GM12878 (cell line): Measurements from ENCODE around the gene SEC24C. TPM values are rescaled to one million over a fixed set of nuclear protein-coding genes. Genes with fewer than 3 reads are reported as not detected.

Experiments
- BHLHE40 ChIP-seq, 2 experiments: fragments of 450-650 bp in 1 of 2; IDR thresholded peaks; 2 replicates each; pipeline ENCODE4 v1.6.1; 2011 to 2017; ENCODE audit warnings: low read depth in 2 of 2, borderline replicate concordance in 1 of 2, improper control_type of control experiment in 1 of 2, low read length in 1 of 2, mild to moderate bottlenecking in 1 of 2
- CHD4 ChIP-seq: fragments of 200-600 bp; sonication (generic); IDR thresholded peaks from 2 replicates; pipeline ENCODE4 v1.6.1; 2016; ENCODE audit warnings: mild to moderate bottlenecking
- IRF4 ChIP-seq: IDR thresholded peaks from 2 replicates; pipeline ENCODE4 v1.6.1; 2011; ENCODE audit warnings: low read depth, low read length
- JUND ChIP-seq: IDR thresholded peaks from 2 replicates; pipeline ENCODE4 v1.6.1; 2012; ENCODE audit warnings: low read depth, mild to moderate bottlenecking, low read length, improper control_type of control experiment, moderate library complexity
- MYB ChIP-seq: fragments of 150-350 bp; IDR thresholded peaks from 2 replicates; pipeline ENCODE4 v1.6.1; 2014; ENCODE audit warnings: mild to moderate bottlenecking, low read depth, low read length, borderline replicate concordance
- NFXL1 ChIP-seq: fragments of 450-650 bp; IDR thresholded peaks from 2 replicates; pipeline ENCODE4 v1.6.1; 2017; ENCODE audit warnings: antibody characterized with exemption, mild to moderate bottlenecking, borderline replicate concordance
- NFYA ChIP-seq: IDR thresholded peaks from 2 replicates; pipeline ENCODE4 v1.6.1; 2011; ENCODE audit warnings: low read depth, mild to moderate bottlenecking, low read length, improper control_type of control experiment, borderline replicate concordance
- PML ChIP-seq: IDR thresholded peaks from 2 replicates; pipeline ENCODE4 v1.6.1; 2012; ENCODE audit warnings: low read length, inconsistent platforms
- RB1 ChIP-seq: fragments of 450-650 bp; formaldehyde crosslinking; IDR thresholded peaks from 2 replicates; pipeline ENCODE4 v1.6.1; 2017; ENCODE audit warnings: mild to moderate bottlenecking, borderline replicate concordance
- SIN3A ChIP-seq: IDR thresholded peaks from 2 replicates; pipeline ENCODE4 v1.6.1; 2012; ENCODE audit warnings: low read depth, low read length, improper control_type of control experiment
- SMARCA5 ChIP-seq: fragments of 450-650 bp; IDR thresholded peaks from 2 replicates; pipeline ENCODE4 v1.6.1; 2017; ENCODE audit warnings: mild to moderate bottlenecking
- STAT3 ChIP-seq: IDR thresholded peaks from 2 replicates; pipeline ENCODE4 v1.6.1; 2011; ENCODE audit warnings: low read depth, low read length, improper control_type of control experiment
- ZNF207 ChIP-seq: fragments of 450-650 bp; IDR thresholded peaks from 2 replicates; pipeline ENCODE4 v1.6.1; 2014; ENCODE audit warnings: antibody characterized with exemption, mild to moderate bottlenecking, borderline replicate concordance
- polyA plus RNA-seq, 11 experiments: library from polyadenylated mRNA; depleted of rRNA in 4 of 11; unstranded in 6 of 11; stranded (reverse) in 5 of 11; fragments of >200 nt; fragmentation: Nextera tagmentation in 4 of 11; fragmentation: Illumina TruSeq in 1 of 11; extraction: Ambion mirVana in 4 of 11; extraction: Trizol in 1 of 11; gene quantifications; 1 replicate in 1 of 11; 2 replicates in 10 of 11; pipeline versions ENCODE4 v1.2.1 to v1.2.3, GENCODE V29; 2011 to 2016; ENCODE audit warnings: inconsistent platforms in 2 of 11, missing spikeins in 2 of 11, low read depth in 1 of 11
- total RNA-seq, 4 experiments: library from RNA; depleted of rRNA in 3 of 4; stranded (reverse); fragments of >200 nt in 3 of 4; fragmentation: Illumina TruSeq in 1 of 4; extraction: Trizol in 1 of 4; gene quantifications; 2 replicates each; pipeline versions ENCODE4 v1.2.1 to v1.2.3, GENCODE V29; 2013 to 2021
- TF ChIP-seq, protein P1 (sequence below): fragments of 450-650 bp; conservative IDR thresholded peaks from 2 replicates; pipeline ENCODE4 v1.6.1; 2017; ENCODE audit warnings: mild to moderate bottlenecking, moderate library complexity
- TF ChIP-seq, protein P2 (sequence below): fragments of 450-650 bp; IDR thresholded peaks from 2 replicates; pipeline ENCODE4 v1.6.1; 2017; ENCODE audit warnings: antibody characterized with exemption, mild to moderate bottlenecking, moderate library complexity
- TF ChIP-seq, protein P3 (sequence below): fragments of 450-650 bp; IDR thresholded peaks from 2 replicates; pipeline ENCODE4 v1.6.1; 2018; ENCODE audit warnings: borderline replicate concordance, mild to moderate bottlenecking; ENCODE audit not compliant: partially characterized antibody
- TF ChIP-seq, protein P4 (sequence below): fragments of 450-650 bp; IDR thresholded peaks from 2 replicates; pipeline ENCODE4 v1.6.1; 2017; ENCODE audit warnings: mild to moderate bottlenecking, low read depth, inconsistent platforms; ENCODE audit not compliant: poor library complexity, severe bottlenecking
- TF ChIP-seq, protein P5 (sequence below): IDR thresholded peaks from 2 replicates; pipeline ENCODE4 v1.6.1; 2011; ENCODE audit warnings: borderline replicate concordance, low read depth, mild to moderate bottlenecking, moderate library complexity, mixed read lengths, low read length; ENCODE audit not compliant: insufficient read depth; ENCODE audit errors: extremely low read length

Gene SEC24C
- total and polyA plus RNA-seq, 10 of the 15 experiments (the other 5 are each of a cell fraction or from before 2014, with no cell fraction given), result 12.7 to 117 (median 73.8) TPM

DNA sequence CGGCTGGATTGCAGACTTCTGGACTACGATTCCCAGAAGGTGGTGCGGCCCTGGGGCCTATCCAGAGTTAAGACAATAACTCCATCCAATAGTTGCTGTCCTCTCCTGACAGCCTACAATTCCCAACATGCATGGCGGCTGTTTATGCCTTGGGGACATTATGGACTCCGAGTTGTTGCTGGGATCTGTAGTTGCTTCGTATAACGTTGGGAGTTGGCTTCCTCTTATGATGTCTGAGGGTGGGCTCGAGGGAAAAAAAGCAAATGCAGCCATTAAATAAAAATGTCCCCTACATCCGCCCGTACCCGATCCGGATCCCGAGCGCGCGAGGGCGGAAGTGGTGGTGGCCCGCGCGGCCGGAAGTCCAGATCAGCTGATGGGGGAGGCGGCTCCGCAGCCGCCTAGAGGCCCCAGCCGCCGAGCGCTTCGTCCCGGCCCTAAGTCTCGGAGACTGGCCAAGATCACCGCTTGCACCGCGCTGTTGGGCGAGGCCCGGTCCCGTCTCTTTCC lies 41.1 kb downstream of the SEC24C start, which contains the start of gene ZSWIM8 (continued):
- TF ChIP-seq, protein P1, sequence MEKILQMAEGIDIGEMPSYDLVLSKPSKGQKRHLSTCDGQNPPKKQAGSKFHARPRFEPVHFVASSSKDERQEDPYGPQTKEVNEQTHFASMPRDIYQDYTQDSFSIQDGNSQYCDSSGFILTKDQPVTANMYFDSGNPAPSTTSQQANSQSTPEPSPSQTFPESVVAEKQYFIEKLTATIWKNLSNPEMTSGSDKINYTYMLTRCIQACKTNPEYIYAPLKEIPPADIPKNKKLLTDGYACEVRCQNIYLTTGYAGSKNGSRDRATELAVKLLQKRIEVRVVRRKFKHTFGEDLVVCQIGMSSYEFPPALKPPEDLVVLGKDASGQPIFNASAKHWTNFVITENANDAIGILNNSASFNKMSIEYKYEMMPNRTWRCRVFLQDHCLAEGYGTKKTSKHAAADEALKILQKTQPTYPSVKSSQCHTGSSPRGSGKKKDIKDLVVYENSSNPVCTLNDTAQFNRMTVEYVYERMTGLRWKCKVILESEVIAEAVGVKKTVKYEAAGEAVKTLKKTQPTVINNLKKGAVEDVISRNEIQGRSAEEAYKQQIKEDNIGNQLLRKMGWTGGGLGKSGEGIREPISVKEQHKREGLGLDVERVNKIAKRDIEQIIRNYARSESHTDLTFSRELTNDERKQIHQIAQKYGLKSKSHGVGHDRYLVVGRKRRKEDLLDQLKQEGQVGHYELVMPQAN, result peak; percentile 95
- TF ChIP-seq ZNF207 (peak; percentile 87; the same call in 1 of the 2 replicates), JUND (no peak), PML (peak; percentile 60; the same call in 1 of the 2 replicates), SMARCA5 (no peak), CHD4 (no peak), RB1 (peak; percentile 35; the same call in 1 of the 2 replicates), NFXL1 (no peak), STAT3 (no peak), NFYA (no peak), IRF4 (no peak), BHLHE40 (IDR thresholded peaks at IDR 0.05; ENCODE audit: borderline replicate concordance in 1 of 2, low read depth in 2 of 2, low read length in 1 of 2) (peak; percentile 44 to 67; a peak in 1 of 4 replicates), SIN3A (peak; percentile 96), MYB (no peak)
- TF ChIP-seq, protein P2, sequence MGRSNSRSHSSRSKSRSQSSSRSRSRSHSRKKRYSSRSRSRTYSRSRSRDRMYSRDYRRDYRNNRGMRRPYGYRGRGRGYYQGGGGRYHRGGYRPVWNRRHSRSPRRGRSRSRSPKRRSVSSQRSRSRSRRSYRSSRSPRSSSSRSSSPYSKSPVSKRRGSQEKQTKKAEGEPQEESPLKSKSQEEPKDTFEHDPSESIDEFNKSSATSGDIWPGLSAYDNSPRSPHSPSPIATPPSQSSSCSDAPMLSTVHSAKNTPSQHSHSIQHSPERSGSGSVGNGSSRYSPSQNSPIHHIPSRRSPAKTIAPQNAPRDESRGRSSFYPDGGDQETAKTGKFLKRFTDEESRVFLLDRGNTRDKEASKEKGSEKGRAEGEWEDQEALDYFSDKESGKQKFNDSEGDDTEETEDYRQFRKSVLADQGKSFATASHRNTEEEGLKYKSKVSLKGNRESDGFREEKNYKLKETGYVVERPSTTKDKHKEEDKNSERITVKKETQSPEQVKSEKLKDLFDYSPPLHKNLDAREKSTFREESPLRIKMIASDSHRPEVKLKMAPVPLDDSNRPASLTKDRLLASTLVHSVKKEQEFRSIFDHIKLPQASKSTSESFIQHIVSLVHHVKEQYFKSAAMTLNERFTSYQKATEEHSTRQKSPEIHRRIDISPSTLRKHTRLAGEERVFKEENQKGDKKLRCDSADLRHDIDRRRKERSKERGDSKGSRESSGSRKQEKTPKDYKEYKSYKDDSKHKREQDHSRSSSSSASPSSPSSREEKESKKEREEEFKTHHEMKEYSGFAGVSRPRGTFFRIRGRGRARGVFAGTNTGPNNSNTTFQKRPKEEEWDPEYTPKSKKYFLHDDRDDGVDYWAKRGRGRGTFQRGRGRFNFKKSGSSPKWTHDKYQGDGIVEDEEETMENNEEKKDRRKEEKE, result no peak
- TF ChIP-seq, protein P3, sequence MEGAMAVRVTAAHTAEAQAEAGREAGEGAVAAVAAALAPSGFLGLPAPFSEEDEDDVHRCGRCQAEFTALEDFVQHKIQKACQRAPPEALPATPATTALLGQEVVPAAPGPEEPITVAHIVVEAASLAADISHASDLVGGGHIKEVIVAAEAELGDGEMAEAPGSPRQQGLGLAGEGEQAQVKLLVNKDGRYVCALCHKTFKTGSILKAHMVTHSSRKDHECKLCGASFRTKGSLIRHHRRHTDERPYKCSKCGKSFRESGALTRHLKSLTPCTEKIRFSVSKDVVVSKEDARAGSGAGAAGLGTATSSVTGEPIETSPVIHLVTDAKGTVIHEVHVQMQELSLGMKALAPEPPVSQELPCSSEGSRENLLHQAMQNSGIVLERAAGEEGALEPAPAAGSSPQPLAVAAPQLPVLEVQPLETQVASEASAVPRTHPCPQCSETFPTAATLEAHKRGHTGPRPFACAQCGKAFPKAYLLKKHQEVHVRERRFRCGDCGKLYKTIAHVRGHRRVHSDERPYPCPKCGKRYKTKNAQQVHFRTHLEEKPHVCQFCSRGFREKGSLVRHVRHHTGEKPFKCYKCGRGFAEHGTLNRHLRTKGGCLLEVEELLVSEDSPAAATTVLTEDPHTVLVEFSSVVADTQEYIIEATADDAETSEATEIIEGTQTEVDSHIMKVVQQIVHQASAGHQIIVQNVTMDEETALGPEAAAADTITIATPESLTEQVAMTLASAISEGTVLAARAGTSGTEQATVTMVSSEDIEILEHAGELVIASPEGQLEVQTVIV, result peak; percentile 82
- TF ChIP-seq, protein P4, sequence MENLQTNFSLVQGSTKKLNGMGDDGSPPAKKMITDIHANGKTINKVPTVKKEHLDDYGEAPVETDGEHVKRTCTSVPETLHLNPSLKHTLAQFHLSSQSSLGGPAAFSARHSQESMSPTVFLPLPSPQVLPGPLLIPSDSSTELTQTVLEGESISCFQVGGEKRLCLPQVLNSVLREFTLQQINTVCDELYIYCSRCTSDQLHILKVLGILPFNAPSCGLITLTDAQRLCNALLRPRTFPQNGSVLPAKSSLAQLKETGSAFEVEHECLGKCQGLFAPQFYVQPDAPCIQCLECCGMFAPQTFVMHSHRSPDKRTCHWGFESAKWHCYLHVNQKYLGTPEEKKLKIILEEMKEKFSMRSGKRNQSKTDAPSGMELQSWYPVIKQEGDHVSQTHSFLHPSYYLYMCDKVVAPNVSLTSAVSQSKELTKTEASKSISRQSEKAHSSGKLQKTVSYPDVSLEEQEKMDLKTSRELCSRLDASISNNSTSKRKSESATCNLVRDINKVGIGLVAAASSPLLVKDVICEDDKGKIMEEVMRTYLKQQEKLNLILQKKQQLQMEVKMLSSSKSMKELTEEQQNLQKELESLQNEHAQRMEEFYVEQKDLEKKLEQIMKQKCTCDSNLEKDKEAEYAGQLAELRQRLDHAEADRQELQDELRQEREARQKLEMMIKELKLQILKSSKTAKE, result peak; percentile 38
- TF ChIP-seq, protein P5, sequence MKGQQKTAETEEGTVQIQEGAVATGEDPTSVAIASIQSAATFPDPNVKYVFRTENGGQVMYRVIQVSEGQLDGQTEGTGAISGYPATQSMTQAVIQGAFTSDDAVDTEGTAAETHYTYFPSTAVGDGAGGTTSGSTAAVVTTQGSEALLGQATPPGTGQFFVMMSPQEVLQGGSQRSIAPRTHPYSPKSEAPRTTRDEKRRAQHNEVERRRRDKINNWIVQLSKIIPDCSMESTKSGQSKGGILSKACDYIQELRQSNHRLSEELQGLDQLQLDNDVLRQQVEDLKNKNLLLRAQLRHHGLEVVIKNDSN, result peak; percentile 66
